Stomach (tissue), 4 donors: ENCODE measurements around the gene WNK1.

Source experiments
- CTCF ChIP-seq, 7 experiments: fragments of 450-650 bp in 4 of 7; fragments of 200-600 bp in 3 of 7; sonication (generic) in 3 of 7; IDR thresholded peaks; one replicate each; pipeline ENCODE4 v1.5.1; 2016 to 2019; ENCODE audit warnings: antibody characterized with exemption in 7 of 7, control low read depth in 2 of 7, mild to moderate bottlenecking in 1 of 7
- EP300 ChIP-seq: sonication (generic); formaldehyde crosslinking; IDR thresholded peaks from one replicate; pipeline ENCODE4 v1.6.1; 2017; ENCODE audit warnings: antibody characterized with exemption
- POLR2A ChIP-seq, 4 donors: fragments of 450-650 bp; IDR thresholded peaks; one replicate each; pipeline ENCODE4 v1.6.1; 2016; ENCODE audit warnings: antibody characterized with exemption in 4 of 4, control low read depth in 2 of 4, mild to moderate bottlenecking in 1 of 4, moderate library complexity in 1 of 4
- POLR2AphosphoS5 ChIP-seq, 3 donors: sonication (generic); formaldehyde crosslinking; IDR thresholded peaks; one replicate each; pipeline ENCODE4 v1.6.1; 2016; ENCODE audit warnings: antibody characterized with exemption in 3 of 3

- TF ChIP-seq POLR2A (IDR thresholded peaks at IDR 0.05) = no peak
- no peak for TF ChIP-seq CTCF (IDR thresholded peaks at IDR 0.05)
- no peak for TF ChIP-seq POLR2AphosphoS5 (IDR thresholded peaks at IDR 0.05)
- TF ChIP-seq EP300 = no peak
Measured at GRCh38 chr12:916240-916639, 163.9 kb downstream of the WNK1 start.
